ENCODE results near the gene EIF2S3. TPM values are rescaled to one million over a fixed set of nuclear protein-coding genes. Genes with fewer than 3 reads are reported as not detected.
A peak's percentile ranks its signal among the peaks of the same experiment; 100 is the strongest.

Gene EIF2S3
- total RNA-seq, 1 donor from 2014 or later, result 426 TPM

DNA sequence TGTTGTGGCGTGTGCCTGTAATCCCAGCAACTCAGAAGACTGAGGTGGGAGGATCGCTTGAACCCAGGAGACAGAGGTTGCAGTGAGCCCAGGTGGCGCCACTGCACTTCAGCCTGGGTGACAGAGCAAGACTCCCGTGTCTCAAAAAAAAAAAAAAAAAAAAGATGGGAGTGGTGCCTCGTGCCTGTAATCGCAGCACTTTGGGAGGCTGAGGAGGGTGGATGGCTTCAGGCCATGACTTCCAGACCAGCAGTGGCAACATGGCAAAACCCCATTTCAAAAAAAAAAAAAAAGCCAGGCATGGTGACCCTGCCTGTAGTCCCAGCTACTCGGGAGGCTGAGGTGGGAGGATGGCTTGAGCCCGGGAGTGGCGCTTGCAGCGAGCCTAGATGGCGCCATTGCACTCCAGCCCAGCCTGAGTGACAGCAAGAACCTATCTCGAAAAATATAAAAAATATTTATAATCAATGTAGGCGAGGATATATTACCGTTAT, 27.0 kb downstream of the EIF2S3 start:
- no peaks in the 10 kb centered on the region for H3K4me1 Mint-ChIP-seq
- no peaks in the 10 kb centered on the region for H3K27me3 Mint-ChIP-seq (ENCODE audit: low read depth)
- no peaks in the 10 kb centered on the region for H3K9me3 Mint-ChIP-seq
- H3K36me3 Mint-ChIP-seq (ENCODE audit: low read depth), result peaks cover 10% of the 10 kb centered on the region
- TF ChIP-seq CTCF (conservative IDR thresholded peaks at IDR 0.05), result peak; percentile 64
- H3K27ac Mint-ChIP-seq (ENCODE audit: unreplicated experiment), result no peak overlapping the region
- peak; percentile 53 for DNase-seq (ENCODE audit: low read depth, low spot score)
- no peak overlapping the region for H3K4me3 Mint-ChIP-seq

DNA sequence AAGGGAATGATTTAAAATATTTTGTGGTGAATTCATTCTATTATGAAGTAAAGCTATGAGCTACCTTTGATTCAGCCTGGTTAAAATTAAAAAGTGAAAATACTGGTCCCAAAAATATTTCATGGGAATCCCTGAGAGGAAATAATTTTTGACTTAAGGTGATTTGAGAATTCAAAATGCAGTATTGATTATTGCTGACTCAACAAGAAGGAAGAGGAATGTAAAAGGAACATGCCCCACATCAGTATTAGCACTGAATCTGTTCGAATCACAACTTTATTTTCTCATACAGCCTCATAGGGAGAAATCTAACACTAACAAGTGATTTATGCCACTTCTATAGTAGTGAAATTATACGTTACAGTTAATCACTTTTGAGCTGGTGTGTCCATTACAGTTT, 27.7 kb downstream of the EIF2S3 start:
- peaks cover 8% of the 10 kb centered on the region for H3K36me3 Mint-ChIP-seq (ENCODE audit: low read depth)
- no peak overlapping the region for H3K4me3 Mint-ChIP-seq
- DNase-seq (ENCODE audit: low read depth, low spot score), result no peak
- no peak overlapping the region for H3K27ac Mint-ChIP-seq (ENCODE audit: unreplicated experiment)
- TF ChIP-seq CTCF (conservative IDR thresholded peaks at IDR 0.05), result no peak
- H3K9me3 Mint-ChIP-seq, result no peaks in the 10 kb centered on the region
- no peaks in the 10 kb centered on the region for H3K27me3 Mint-ChIP-seq (ENCODE audit: low read depth)
- no peaks in the 10 kb centered on the region for H3K4me1 Mint-ChIP-seq

GRCh38 chrX:24085101-24085500, 30.3 kb downstream of the EIF2S3 start:
- Mint-ChIP-seq H3K36me3 (ENCODE audit: low read depth) (no peaks in the 10 kb centered on the region), H3K27ac (ENCODE audit: unreplicated experiment) (no peak overlapping the region), H3K4me1 (no peaks in the 10 kb centered on the region), H3K27me3 (ENCODE audit: low read depth) (no peaks in the 10 kb centered on the region), H3K4me3 (no peak overlapping the region), H3K9me3 (no peaks in the 10 kb centered on the region)
- TF ChIP-seq CTCF (conservative IDR thresholded peaks at IDR 0.05), result no peak
- DNase-seq (ENCODE audit: low read depth, low spot score), result no peak

DNA sequence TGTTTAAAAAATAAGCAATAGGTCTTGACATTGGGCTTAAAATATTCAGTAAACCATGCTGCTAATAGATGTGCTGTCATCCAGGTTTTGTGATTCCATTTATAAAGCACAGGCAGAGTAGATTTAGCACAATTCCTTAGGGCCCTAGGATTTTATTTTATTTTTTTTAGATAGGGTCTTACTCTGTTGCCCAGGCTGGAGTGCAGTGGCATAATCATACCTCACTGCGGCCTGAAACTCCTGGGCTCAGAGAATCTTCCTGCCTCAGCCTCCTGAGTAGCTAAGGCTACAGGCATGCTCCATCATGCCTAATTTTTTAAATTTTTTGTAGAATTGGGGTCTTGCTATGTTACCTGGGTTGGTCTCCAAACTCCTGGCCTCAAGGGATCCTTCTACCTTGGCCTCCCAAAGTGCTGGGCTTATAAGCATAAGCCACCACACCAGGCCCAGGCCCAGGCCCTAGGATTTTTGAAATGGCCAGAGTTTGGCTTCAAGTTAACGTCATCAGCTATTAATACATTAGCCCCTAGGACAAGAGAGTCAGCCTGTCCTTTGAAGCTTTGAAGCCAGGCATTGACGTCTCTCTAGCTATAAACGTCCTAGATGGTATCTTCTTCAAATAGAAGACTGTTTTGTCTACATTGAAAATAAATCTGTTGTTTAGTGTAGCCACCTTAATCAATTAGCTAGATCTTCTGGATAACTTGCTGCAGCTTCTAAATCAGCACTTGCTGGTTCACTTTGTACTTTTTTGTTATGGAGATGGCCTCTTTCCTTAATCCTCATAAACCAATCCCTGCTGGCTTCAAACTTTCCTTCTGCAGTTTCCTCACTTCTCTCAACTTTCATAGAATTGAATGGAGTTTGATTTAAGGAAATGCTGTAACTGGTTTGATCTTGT, 35.8 kb downstream of the EIF2S3 start:
- Mint-ChIP-seq H3K4me3 (no peak overlapping the region), H3K4me1 (peaks cover 6% of the 10 kb centered on the region), H3K36me3 (ENCODE audit: low read depth) (no peaks in the 10 kb centered on the region), H3K9me3 (no peaks in the 10 kb centered on the region), H3K27ac (ENCODE audit: unreplicated experiment) (no peak overlapping the region), H3K27me3 (ENCODE audit: low read depth) (no peaks in the 10 kb centered on the region)
- no peak for TF ChIP-seq CTCF (conservative IDR thresholded peaks at IDR 0.05)
- no peak for DNase-seq (ENCODE audit: low read depth, low spot score)

- no peak overlapping the region for H3K27ac Mint-ChIP-seq (ENCODE audit: unreplicated experiment)
- H3K36me3 Mint-ChIP-seq (ENCODE audit: low read depth), result no peaks in the 10 kb centered on the region
- no peak for TF ChIP-seq CTCF (conservative IDR thresholded peaks at IDR 0.05)
Observed at GRCh38 chrX:24093746-24094145, 39.0 kb downstream of the EIF2S3 start.

More at GRCh38 chrX:24093746-24094145, 39.0 kb downstream of the EIF2S3 start:
- Mint-ChIP-seq H3K4me1 (peaks cover 6% of the 10 kb centered on the region), H3K27me3 (ENCODE audit: low read depth) (no peaks in the 10 kb centered on the region), H3K9me3 (no peaks in the 10 kb centered on the region), H3K4me3 (no peak overlapping the region)
- DNase-seq (ENCODE audit: low read depth, low spot score), result no peak
